B cell (primary cell): Measurements from ENCODE around the gene TCERG1L.

Source experiments
- EZH2 ChIP-seq: IDR thresholded peaks from 2 replicates; pipeline ENCODE4 v1.6.1; 2012; ENCODE audit warnings: borderline replicate concordance, low read depth, mild to moderate bottlenecking, moderate library complexity, low read length; ENCODE audit not compliant: insufficient read depth, poor library complexity, severe bottlenecking
- TF ChIP-seq, protein P1 (sequence below): fragments of 200-600 bp; IDR thresholded peaks from one replicate; pipeline ENCODE4 v1.8.0; 2022; ENCODE audit warnings: antibody characterized with exemption, mild to moderate bottlenecking

DNA sequence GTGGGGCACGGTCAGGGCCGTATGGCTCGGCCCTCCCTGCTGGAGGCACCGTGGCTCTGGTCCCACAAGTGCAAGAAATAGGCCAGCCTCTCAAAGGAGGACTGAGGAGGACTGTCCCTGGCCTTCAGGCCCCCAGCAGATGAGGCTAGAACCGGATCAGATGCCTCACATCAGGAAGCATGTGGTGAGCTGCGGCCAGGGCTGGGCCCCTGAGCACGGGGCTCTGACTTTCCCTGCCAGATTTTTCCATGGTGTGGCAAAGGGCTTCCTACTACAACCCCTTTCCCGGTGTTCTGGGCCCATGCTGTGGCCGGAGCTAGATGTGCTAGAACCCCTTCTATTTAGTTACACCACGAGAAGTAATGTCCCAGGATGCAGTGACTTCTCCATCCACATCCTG is 100.4 kb downstream of the TCERG1L start:
- no peak for TF ChIP-seq EZH2
- TF ChIP-seq, protein P1, sequence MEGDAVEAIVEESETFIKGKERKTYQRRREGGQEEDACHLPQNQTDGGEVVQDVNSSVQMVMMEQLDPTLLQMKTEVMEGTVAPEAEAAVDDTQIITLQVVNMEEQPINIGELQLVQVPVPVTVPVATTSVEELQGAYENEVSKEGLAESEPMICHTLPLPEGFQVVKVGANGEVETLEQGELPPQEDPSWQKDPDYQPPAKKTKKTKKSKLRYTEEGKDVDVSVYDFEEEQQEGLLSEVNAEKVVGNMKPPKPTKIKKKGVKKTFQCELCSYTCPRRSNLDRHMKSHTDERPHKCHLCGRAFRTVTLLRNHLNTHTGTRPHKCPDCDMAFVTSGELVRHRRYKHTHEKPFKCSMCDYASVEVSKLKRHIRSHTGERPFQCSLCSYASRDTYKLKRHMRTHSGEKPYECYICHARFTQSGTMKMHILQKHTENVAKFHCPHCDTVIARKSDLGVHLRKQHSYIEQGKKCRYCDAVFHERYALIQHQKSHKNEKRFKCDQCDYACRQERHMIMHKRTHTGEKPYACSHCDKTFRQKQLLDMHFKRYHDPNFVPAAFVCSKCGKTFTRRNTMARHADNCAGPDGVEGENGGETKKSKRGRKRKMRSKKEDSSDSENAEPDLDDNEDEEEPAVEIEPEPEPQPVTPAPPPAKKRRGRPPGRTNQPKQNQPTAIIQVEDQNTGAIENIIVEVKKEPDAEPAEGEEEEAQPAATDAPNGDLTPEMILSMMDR: no peak
